ENCODE measurements around the gene MVK. TPM values are rescaled to one million over a fixed set of nuclear protein-coding genes. Genes with fewer than 3 reads are reported as not detected.

Gene MVK
- total RNA-seq, 4 donors from 2014 or later, result 20.4 to 42.0 (median 31.6) TPM

DNA sequence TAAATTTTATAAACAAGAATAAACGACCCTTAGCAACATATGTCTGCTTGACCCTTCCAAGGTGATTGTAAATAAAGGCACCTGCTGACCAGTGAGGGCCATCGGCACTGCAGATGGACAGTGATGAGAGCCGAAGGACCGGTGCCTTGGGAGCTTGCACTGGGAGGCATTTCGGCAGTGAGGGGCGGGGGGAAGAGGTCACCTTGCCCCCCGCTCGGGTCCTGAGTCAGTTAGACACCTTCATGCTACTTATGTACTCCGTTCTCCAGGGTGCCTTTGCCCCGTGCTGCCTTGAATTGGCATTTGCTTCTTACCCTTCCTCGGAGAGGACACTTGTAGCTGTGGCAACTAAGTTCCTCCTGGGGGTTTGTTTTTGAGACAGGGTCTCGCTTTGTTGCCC, 23.3 kb upstream of the MVK start:
- intact Hi-C loops (cut with DNase I), result no loop called here
- TF ChIP-seq, protein P1, sequence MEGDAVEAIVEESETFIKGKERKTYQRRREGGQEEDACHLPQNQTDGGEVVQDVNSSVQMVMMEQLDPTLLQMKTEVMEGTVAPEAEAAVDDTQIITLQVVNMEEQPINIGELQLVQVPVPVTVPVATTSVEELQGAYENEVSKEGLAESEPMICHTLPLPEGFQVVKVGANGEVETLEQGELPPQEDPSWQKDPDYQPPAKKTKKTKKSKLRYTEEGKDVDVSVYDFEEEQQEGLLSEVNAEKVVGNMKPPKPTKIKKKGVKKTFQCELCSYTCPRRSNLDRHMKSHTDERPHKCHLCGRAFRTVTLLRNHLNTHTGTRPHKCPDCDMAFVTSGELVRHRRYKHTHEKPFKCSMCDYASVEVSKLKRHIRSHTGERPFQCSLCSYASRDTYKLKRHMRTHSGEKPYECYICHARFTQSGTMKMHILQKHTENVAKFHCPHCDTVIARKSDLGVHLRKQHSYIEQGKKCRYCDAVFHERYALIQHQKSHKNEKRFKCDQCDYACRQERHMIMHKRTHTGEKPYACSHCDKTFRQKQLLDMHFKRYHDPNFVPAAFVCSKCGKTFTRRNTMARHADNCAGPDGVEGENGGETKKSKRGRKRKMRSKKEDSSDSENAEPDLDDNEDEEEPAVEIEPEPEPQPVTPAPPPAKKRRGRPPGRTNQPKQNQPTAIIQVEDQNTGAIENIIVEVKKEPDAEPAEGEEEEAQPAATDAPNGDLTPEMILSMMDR (IDR thresholded peaks at IDR 0.05), result no peak
- no peak for TF ChIP-seq POLR2A (IDR thresholded peaks at IDR 0.05)
- no peaks in the 10 kb centered on the region for H3K27me3 ChIP-seq

DNA sequence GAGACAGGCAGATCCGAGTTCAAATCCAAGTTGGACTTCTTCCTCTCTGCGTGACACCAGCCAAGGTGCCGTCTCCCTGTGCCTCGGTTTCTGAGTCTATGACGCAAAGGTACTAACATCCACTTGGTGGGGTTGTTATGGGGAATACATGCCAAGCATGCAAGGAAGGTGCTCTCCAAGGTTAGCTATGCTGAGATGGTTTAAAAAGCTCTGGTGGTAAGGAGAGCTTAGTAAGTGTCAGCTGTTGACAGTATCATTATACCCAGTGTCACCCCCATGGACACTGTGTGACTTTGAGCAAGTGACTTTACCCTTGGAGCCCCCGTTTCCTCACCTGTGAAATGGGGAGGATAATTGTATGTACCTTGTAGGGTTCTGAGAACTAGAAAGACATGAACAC, 22.5 kb upstream of the MVK start:
- 91 to 92% methylated on average over 6 of the region's 6 CpGs for WGBS, 2 donors
- intact Hi-C loops (cut with DNase I), result no loop called here
- no peaks in the 10 kb centered on the region for H3K27me3 ChIP-seq

More for the DNA sequence above, 23.3 kb upstream of the MVK start:
- H3K36me3 ChIP-seq, result no peaks in the 10 kb centered on the region
- no peak overlapping the region for H3K27ac ChIP-seq
- DNase-seq, result no peak
- peaks cover 9 to 11% of the 10 kb centered on the region in 2 donors for H3K4me1 ChIP-seq
- WGBS, 2 donors, result 50 to 53% methylated on average over 9 to 12 of the region's 12 CpGs
- H3K4me3 ChIP-seq (replicated peaks in 1 of 3), result no peak overlapping the region
- H3K9me3 ChIP-seq, result no peaks in the 10 kb centered on the region

DNA sequence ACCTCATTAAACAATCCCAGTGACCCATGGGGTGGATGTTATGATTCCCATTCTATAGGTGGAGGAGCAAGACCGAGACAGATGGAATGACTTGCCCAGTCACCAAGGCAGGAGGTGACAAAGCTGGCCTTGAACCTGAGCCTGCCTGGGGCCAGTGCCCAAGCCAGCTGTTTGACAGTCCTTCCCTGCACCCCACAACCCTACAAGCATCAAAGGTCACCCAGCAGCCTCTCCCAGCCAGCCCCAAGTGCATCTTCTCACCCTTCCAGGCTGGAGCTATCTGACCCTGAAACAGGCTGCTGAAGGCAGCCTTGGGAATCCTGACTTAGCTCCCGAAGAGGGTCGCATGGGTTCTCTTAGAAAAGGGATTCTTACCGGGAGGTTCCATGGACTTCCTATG, 20.6 kb upstream of the MVK start:
- no peaks in the 10 kb centered on the region for H3K9me3 ChIP-seq
- intact Hi-C loops (cut with DNase I), result no loop called here
- H3K4me1 ChIP-seq, result peaks cover 9 to 11% of the 10 kb centered on the region in 2 donors
- TF ChIP-seq, protein P1 (IDR thresholded peaks at IDR 0.05), result no peak
- no peak for TF ChIP-seq POLR2A (IDR thresholded peaks at IDR 0.05)
- no peak overlapping the region for H3K27ac ChIP-seq
- no peaks in the 10 kb centered on the region for H3K36me3 ChIP-seq
- 78 to 96% methylated on average over 4 of the region's 4 CpGs for WGBS, 2 donors
- H3K4me3 ChIP-seq (replicated peaks in 1 of 3), result no peak overlapping the region
- no peak for DNase-seq
- no peaks in the 10 kb centered on the region for H3K27me3 ChIP-seq

More for the DNA sequence above, 22.5 kb upstream of the MVK start:
- no peak for DNase-seq
- TF ChIP-seq POLR2A (IDR thresholded peaks at IDR 0.05), result no peak
- TF ChIP-seq, protein P1 (IDR thresholded peaks at IDR 0.05), result no peak
- peaks cover 9 to 11% of the 10 kb centered on the region in 2 donors for H3K4me1 ChIP-seq
- H3K4me3 ChIP-seq (replicated peaks in 1 of 3), result no peak overlapping the region
- H3K9me3 ChIP-seq, result no peaks in the 10 kb centered on the region
- no peak overlapping the region for H3K27ac ChIP-seq
- no peaks in the 10 kb centered on the region for H3K36me3 ChIP-seq

DNA sequence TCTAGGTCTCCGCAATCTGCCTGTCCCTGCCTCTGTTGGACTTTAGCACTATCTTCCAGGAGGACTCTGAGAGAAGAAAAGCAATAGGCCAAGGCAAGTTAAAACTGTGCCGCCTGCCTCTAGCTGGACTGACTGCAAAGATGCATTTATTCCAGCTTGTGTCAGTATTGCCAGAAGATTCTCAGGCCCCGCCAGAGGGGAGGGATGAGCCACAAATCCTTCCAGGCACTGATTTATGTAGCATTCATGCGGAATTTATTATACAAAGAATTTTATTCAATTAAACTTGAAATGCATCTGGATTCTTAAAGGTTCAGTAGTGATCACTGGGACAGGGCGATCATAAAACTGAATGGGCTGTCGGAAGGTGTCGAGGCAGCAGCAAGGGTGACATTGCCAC, 20.1 kb upstream of the MVK start:
- intact Hi-C loops (cut with DNase I), result no loop called here
- WGBS, 2 donors, result 85 to 97% methylated on average over 7 of the region's 7 CpGs
- Histone ChIP-seq H3K9me3 (no peaks in the 10 kb centered on the region), H3K4me3 (replicated peaks in 1 of 3) (no peak overlapping the region), H3K27me3 (no peaks in the 10 kb centered on the region), H3K27ac (no peak overlapping the region), H3K36me3 (no peaks in the 10 kb centered on the region), H3K4me1 (peaks cover 9 to 11% of the 10 kb centered on the region in 2 donors)
- no peak for DNase-seq
- TF ChIP-seq POLR2A (IDR thresholded peaks at IDR 0.05), result no peak
- TF ChIP-seq, protein P1 (IDR thresholded peaks at IDR 0.05), result no peak

DNA sequence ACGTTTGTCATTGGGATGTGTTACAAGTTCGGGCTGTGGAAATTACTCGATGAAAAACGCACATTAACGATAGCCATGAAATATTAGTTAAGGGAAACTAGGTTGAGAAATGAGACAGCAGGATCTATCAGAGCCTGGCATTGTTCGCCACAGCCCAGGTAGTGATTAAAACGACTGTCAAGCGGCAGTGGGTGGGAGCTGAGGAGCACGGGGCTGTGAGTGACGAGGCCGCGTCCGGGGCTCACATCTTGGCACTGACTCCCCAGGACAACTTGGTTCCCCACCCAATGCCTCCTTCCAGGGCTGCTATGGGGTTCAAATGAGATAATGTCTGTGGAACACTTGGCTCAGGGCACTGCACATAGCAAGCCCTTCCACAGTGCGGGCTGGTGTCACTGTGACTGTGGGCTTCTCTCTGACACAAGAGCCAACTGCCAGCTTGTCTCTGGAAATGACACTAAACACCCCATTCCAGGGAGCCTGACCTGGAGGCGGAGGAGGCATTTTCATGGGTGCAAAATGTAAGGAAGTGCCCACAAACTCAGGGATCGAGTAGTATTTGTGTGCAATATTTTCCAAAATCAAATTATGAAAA, 19.6 kb upstream of the MVK start:
- H3K4me3 ChIP-seq (replicated peaks in 1 of 3), result no peak overlapping the region
- no peaks in the 10 kb centered on the region for H3K9me3 ChIP-seq
- H3K27ac ChIP-seq, result no peak overlapping the region
- 55 to 68% methylated on average over 16 of the region's 16 CpGs for WGBS, 2 donors
- no peak for TF ChIP-seq POLR2A (IDR thresholded peaks at IDR 0.05)
- TF ChIP-seq, protein P1 (IDR thresholded peaks at IDR 0.05), result no peak
- no peaks in the 10 kb centered on the region for H3K36me3 ChIP-seq
- no peaks in the 10 kb centered on the region for H3K27me3 ChIP-seq
- peaks cover 9 to 11% of the 10 kb centered on the region in 2 donors for H3K4me1 ChIP-seq
- intact Hi-C loops (cut with DNase I), result no loop called here
- no peak for DNase-seq

Measured in thyroid gland (tissue), 4 donors.